ENCODE data around the gene RALGAPA2.

DNA sequence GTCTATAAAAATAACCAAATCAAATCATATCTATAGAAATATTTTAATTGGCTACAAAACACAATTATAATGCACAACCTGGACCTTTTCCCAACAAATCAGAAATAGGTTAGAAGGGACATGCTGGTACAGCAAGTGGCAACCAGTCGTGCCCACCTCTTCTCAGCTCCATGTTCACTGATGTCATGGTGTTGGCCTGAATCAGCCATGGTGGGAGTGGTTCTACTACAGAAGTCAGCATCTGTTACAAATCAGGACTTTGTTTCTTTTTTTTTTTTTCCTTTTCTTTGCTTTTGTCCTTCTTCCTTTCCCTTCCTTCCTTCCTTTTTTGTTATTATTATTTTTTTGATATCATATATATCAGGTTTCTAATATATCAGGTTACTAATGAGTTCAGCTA lies 91.2 kb downstream of the RALGAPA2 start:
- TF ChIP-seq TCF7 (CRISPR knock-in tag; IDR thresholded peaks at IDR 0.05; ENCODE audit: low read depth) (no peak), ATF1 (CRISPR knock-in tag; IDR thresholded peaks at IDR 0.05) (no peak), JUN (CRISPR knock-in tag; IDR thresholded peaks at IDR 0.05) (no peak), NFYB (CRISPR knock-in tag; conservative IDR thresholded peaks at IDR 0.05; ENCODE audit: low read depth) (no peak), RELA (CRISPR knock-in tag; IDR thresholded peaks at IDR 0.05; ENCODE audit: borderline replicate concordance) (no peak)
- TF ChIP-seq, protein P1, sequence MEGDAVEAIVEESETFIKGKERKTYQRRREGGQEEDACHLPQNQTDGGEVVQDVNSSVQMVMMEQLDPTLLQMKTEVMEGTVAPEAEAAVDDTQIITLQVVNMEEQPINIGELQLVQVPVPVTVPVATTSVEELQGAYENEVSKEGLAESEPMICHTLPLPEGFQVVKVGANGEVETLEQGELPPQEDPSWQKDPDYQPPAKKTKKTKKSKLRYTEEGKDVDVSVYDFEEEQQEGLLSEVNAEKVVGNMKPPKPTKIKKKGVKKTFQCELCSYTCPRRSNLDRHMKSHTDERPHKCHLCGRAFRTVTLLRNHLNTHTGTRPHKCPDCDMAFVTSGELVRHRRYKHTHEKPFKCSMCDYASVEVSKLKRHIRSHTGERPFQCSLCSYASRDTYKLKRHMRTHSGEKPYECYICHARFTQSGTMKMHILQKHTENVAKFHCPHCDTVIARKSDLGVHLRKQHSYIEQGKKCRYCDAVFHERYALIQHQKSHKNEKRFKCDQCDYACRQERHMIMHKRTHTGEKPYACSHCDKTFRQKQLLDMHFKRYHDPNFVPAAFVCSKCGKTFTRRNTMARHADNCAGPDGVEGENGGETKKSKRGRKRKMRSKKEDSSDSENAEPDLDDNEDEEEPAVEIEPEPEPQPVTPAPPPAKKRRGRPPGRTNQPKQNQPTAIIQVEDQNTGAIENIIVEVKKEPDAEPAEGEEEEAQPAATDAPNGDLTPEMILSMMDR (IDR thresholded peaks at IDR 0.05): no peak
- TF ChIP-seq, protein P2, sequence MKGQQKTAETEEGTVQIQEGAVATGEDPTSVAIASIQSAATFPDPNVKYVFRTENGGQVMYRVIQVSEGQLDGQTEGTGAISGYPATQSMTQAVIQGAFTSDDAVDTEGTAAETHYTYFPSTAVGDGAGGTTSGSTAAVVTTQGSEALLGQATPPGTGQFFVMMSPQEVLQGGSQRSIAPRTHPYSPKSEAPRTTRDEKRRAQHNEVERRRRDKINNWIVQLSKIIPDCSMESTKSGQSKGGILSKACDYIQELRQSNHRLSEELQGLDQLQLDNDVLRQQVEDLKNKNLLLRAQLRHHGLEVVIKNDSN (CRISPR knock-in tag; IDR thresholded peaks at IDR 0.05): no peak
- TF ChIP-seq, protein P3, sequence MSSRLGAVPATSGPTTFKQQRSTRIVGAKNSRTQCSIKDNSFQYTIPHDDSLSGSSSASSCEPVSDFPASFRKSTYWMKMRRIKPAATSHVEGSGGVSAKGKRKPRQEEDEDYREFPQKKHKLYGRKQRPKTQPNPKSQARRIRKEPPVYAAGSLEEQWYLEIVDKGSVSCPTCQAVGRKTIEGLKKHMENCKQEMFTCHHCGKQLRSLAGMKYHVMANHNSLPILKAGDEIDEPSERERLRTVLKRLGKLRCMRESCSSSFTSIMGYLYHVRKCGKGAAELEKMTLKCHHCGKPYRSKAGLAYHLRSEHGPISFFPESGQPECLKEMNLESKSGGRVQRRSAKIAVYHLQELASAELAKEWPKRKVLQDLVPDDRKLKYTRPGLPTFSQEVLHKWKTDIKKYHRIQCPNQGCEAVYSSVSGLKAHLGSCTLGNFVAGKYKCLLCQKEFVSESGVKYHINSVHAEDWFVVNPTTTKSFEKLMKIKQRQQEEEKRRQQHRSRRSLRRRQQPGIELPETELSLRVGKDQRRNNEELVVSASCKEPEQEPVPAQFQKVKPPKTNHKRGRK (CRISPR knock-in tag; IDR thresholded peaks at IDR 0.05; ENCODE audit: borderline replicate concordance): no peak
